Measurements from ENCODE around the gene AGAP4. TPM values are rescaled to one million over a fixed set of nuclear protein-coding genes. Genes with fewer than 3 reads are reported as not detected.

AGAP4 gene
- total RNA-seq, 1 experiment from 2014 or later: 20.4 TPM

Other genes with a start within 250 kb of the AGAP4 start
- gene ZFAND4, start 174.7 kb downstream of the AGAP4 start, total RNA-seq (2021): 16.1 and 17.2 TPM in 2 replicates
- gene WASHC2C, start 120.2 kb downstream of the AGAP4 start, total RNA-seq (2021): 36.7 and 38.5 TPM in 2 replicates
- gene TIMM23, start 125.0 kb upstream of the AGAP4 start, total RNA-seq (2021): 95.9 and 105 TPM in 2 replicates
- 83.3 and 83.9 TPM in 2 replicates for gene NCOA4, start 183.1 kb upstream of the AGAP4 start, total RNA-seq (2021)
- not detected in 2 replicates for gene MSMB, start 198.8 kb upstream of the AGAP4 start, total RNA-seq (2021)

All from H9 (cell line).